Measurements from ENCODE around the gene GRIN3A. TPM values are rescaled to one million over a fixed set of nuclear protein-coding genes. Genes with fewer than 3 reads are reported as not detected.

GRIN3A gene
- total and polyA plus RNA-seq, 9 of the 15 experiments (the other 6 are each of a cell fraction or from before 2014, with no cell fraction given), result 0.01 to 0.03 TPM; not detected in 7

DNA sequence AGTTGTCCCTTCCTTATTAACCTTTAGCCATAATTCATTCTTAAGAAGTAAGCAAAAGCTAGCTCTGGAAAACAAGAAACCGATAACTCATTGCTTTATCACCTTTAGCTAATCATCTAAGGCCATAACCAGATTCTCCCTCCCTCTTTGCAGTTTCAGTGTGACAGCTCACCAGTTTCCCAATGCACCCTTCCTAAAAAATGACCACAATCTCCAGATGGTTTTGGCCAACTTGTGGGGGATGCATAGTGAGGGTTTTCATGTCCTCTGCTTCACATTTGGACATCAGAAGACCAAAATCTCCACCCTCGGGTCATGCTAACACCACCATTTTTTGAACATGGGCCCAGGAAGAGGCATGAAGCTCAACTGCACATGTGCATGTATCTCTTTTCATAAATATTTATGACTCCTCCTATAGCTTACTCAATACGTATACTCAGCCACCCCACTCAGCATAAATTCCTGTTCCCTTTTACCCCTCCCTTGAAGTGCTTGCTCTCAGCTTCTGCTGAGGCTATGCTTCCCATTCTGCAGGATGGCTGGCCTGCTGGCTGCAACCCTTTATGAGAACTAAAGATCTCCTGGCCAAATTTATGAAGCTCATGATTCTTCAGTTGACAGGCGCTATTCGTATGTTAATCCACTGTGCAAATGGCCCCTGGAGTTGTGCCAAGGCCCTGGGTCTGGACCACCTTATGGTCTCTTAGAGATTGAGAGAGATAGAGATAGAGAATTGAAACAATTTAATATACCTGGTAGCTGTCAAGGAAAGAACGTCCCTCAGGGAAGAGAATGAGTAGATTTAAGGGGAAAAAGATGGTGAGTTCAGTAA is 158.5 kb downstream of the GRIN3A start (continued):
- TF ChIP-seq, protein P1, sequence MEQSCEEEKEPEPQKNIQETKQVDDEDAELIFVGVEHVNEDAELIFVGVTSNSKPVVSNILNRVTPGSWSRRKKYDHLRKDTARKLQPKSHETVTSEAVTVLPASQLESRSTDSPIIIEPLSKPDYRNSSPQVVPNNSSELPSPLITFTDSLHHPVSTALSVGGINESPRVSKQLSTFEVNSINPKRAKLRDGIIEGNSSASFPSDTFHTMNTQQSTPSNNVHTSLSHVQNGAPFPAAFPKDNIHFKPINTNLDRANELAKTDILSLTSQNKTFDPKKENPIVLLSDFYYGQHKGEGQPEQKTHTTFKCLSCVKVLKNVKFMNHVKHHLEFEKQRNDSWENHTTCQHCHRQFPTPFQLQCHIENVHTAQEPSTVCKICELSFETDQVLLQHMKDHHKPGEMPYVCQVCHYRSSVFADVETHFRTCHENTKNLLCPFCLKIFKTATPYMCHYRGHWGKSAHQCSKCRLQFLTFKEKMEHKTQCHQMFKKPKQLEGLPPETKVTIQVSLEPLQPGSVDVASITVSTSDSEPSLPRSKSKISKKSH (CRISPR knock-in tag; IDR thresholded peaks at IDR 0.05), result no peak
- TF ChIP-seq MIER1 (IDR thresholded peaks at IDR 0.05; ENCODE audit: low read depth), result no peak
- TF ChIP-seq FOXM1 (IDR thresholded peaks at IDR 0.05; ENCODE audit: low read depth), result no peak
- no peak for TF ChIP-seq FOXM1 (CRISPR knock-in tag; IDR thresholded peaks at IDR 0.05; ENCODE audit: low read depth)
- TF ChIP-seq TCFL5 (CRISPR knock-in tag; conservative IDR thresholded peaks at IDR 0.05), result no peak
- TF ChIP-seq RBM17 (IDR thresholded peaks at IDR 0.05; ENCODE audit: borderline replicate concordance, low read depth, low read length), result no peak
- TF ChIP-seq ZNF41 (CRISPR knock-in tag; conservative IDR thresholded peaks at IDR 0.05), result no peak
- TF ChIP-seq MEF2D (tag; conservative IDR thresholded peaks at IDR 0.05; ENCODE audit: low read depth), result no peak
- TF ChIP-seq, protein P2, sequence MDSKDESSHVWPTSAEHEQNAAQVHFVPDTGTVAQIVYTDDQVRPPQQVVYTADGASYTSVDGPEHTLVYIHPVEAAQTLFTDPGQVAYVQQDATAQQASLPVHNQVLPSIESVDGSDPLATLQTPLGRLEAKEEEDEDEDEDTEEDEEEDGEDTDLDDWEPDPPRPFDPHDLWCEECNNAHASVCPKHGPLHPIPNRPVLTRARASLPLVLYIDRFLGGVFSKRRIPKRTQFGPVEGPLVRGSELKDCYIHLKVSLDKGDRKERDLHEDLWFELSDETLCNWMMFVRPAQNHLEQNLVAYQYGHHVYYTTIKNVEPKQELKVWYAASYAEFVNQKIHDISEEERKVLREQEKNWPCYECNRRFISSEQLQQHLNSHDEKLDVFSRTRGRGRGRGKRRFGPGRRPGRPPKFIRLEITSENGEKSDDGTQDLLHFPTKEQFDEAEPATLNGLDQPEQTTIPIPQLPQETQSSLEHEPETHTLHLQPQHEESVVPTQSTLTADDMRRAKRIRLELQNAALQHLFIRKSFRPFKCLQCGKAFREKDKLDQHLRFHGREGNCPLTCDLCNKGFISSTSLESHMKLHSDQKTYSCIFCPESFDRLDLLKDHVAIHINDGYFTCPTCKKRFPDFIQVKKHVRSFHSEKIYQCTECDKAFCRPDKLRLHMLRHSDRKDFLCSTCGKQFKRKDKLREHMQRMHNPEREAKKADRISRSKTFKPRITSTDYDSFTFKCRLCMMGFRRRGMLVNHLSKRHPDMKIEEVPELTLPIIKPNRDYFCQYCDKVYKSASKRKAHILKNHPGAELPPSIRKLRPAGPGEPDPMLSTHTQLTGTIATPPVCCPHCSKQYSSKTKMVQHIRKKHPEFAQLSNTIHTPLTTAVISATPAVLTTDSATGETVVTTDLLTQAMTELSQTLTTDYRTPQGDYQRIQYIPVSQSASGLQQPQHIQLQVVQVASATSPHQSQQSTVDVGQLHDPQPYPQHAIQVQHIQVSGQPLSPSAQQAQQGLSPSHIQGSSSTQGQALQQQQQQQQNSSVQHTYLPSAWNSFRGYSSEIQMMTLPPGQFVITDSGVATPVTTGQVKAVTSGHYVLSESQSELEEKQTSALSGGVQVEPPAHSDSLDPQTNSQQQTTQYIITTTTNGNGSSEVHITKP (IDR thresholded peaks at IDR 0.05; ENCODE audit: partially characterized antibody), result no peak
- TF ChIP-seq SRSF1 (IDR thresholded peaks at IDR 0.05; ENCODE audit: low read depth, low read length), result no peak
- no peak for TF ChIP-seq JUNB (CRISPR knock-in tag; conservative IDR thresholded peaks at IDR 0.05)
- no peak for TF ChIP-seq CREM (IDR thresholded peaks at IDR 0.05; ENCODE audit: low read depth)
